Chondrocyte (in vitro differentiated cells): ENCODE results near the gene CLMN. TPM values are rescaled to one million over a fixed set of nuclear protein-coding genes. Genes with fewer than 3 reads are reported as not detected.

Experiments used
- DNase-seq: peaks from one replicate; pipeline ENCODE4 v3.0.0; 2021; ENCODE audit warnings: mixed read lengths, low spot score
- H3K27ac Mint-ChIP-seq: one replicate; pipeline ENCODE4 v1.8.0; 2021; ENCODE audit warnings: mild to moderate bottlenecking, moderate library complexity, mixed read lengths; ENCODE audit not compliant: unreplicated experiment
- H3K27me3 Mint-ChIP-seq: 2 replicates; pipeline ENCODE4 v1.8.0; 2021; ENCODE audit warnings: low read depth, mixed read lengths
- H3K36me3 Mint-ChIP-seq: 2 replicates; pipeline ENCODE4 v1.8.0; 2021; ENCODE audit warnings: low read depth, mixed read lengths
- H3K4me1 Mint-ChIP-seq: 2 replicates; pipeline ENCODE4 v1.8.0; 2021; ENCODE audit warnings: low read depth, mild to moderate bottlenecking, mixed read lengths
- H3K4me3 Mint-ChIP-seq: one replicate; pipeline ENCODE4 v1.8.0; 2021; ENCODE audit warnings: mild to moderate bottlenecking, moderate library complexity, mixed read lengths; ENCODE audit not compliant: unreplicated experiment
- H3K9me3 Mint-ChIP-seq: 2 replicates; pipeline ENCODE4 v1.8.0; 2021; ENCODE audit warnings: low read depth, mixed read lengths
- total RNA-seq: library from RNA; stranded (reverse); gene quantifications from 3 replicates; pipeline ENCODE4 v1.2.1, GENCODE V29; 2021
- TF ChIP-seq, protein P1 (sequence below): fragments of 200-600 bp; sonication (generic); IDR thresholded peaks from 2 replicates; pipeline ENCODE4 v1.5.0; 2021; ENCODE audit warnings: antibody characterized with exemption, mild to moderate bottlenecking, moderate library complexity

CLMN gene
- total RNA-seq, 1 donor from 2014 or later, result 7.3 TPM

DNA sequence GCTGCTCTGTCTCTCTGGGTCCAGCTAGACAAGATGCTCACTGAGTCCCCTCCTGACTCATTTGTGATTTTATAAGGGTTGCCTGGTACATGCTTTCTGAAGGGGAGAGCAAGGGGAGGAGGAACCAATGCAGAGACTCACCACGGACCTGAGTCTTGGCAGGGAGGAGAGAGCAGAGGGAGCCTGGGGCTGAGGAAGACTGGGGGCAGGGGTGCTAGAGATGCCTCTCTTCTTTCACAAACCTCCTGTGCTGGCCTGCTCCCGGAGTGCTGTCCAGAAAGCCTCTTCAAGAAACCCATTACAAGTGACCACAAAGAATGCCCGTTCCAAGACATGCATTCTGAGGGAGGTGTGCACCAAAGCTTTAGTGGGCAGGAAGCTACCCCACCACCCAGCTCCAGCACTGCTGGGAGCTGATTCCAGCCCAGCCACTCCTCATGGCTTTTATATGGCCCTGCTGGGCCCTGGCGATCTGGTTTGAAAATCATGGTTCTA, 129.3 kb downstream of the CLMN start:
- peaks cover 42% of the 10 kb centered on the region for H3K4me1 Mint-ChIP-seq
- TF ChIP-seq, protein P1, sequence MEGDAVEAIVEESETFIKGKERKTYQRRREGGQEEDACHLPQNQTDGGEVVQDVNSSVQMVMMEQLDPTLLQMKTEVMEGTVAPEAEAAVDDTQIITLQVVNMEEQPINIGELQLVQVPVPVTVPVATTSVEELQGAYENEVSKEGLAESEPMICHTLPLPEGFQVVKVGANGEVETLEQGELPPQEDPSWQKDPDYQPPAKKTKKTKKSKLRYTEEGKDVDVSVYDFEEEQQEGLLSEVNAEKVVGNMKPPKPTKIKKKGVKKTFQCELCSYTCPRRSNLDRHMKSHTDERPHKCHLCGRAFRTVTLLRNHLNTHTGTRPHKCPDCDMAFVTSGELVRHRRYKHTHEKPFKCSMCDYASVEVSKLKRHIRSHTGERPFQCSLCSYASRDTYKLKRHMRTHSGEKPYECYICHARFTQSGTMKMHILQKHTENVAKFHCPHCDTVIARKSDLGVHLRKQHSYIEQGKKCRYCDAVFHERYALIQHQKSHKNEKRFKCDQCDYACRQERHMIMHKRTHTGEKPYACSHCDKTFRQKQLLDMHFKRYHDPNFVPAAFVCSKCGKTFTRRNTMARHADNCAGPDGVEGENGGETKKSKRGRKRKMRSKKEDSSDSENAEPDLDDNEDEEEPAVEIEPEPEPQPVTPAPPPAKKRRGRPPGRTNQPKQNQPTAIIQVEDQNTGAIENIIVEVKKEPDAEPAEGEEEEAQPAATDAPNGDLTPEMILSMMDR, result no peak
- H3K36me3 Mint-ChIP-seq, result peaks cover 6% of the 10 kb centered on the region
- no peak for DNase-seq
- H3K27me3 Mint-ChIP-seq, result no peaks in the 10 kb centered on the region
- peaks cover 7% of the 10 kb centered on the region for H3K9me3 Mint-ChIP-seq
- peak overlapping the region; percentile 57 for H3K27ac Mint-ChIP-seq
- no peak overlapping the region for H3K4me3 Mint-ChIP-seq

DNA sequence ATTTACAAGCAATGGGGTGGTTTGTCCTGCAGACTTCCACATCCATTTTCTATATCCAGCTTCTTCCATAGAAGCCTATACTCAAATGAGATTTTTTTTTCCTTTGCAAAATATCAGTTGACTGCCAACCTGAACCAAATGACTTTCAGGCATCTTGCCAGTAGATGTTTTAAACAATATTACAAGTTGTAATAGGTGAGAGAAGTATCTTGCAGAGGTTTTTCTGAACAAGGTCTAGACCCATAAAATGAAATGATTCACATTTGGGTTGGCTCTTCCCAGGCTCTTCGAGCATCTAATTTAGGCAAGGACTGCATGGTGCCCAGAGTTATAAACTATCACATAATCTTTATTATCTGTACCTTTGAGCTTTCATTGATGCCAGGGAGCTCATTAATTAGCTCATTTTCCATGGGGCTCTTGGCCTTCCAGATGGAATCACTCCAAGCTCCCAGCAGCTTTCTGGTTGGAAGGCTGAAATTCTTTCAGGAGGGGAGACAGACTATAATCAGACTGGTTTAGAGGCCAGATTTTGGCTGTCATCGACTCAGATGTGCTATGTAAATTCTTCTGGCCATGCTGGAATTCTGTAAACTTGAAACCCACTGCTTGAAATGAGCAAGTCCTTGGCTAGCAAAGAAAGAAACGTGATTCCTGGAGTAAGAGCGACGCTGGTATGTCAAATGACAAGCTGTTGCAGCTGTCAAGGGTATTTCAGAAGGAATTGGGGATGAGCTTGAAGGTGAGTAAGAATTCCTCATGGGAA, 130.2 kb downstream of the CLMN start:
- H3K36me3 Mint-ChIP-seq, result peaks cover 6% of the 10 kb centered on the region
- H3K9me3 Mint-ChIP-seq, result peaks cover 7% of the 10 kb centered on the region
- H3K4me1 Mint-ChIP-seq, result peaks cover 50% of the 10 kb centered on the region
- H3K27ac Mint-ChIP-seq, result peak overlapping the region; percentile 57
- TF ChIP-seq, protein P1, result no peak
- no peak overlapping the region for H3K4me3 Mint-ChIP-seq
- no peak for DNase-seq
- no peaks in the 10 kb centered on the region for H3K27me3 Mint-ChIP-seq

DNA sequence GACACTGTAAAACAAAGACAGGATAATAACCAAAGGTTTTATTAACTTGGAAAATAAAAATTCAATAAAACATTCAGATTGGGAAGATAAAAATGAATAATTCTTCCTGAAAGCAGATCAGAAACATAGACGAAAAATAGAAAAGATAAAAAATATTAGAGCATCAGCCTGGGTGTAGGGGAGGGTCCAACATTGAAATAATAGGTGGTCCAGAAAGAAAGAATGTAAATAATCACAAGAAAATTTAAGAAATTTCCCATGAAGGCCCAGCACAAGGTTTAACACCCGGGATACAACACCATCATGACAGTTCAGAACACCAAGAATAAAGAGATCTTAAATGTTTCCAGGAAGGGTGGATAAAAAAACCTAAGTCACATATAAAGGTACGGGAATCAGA, 131.3 kb downstream of the CLMN start:
- no peaks in the 10 kb centered on the region for H3K27me3 Mint-ChIP-seq
- H3K4me1 Mint-ChIP-seq, result peaks cover 59% of the 10 kb centered on the region
- DNase-seq, result no peak
- H3K36me3 Mint-ChIP-seq, result peaks cover 6% of the 10 kb centered on the region
- peaks cover 7% of the 10 kb centered on the region for H3K9me3 Mint-ChIP-seq
- no peak overlapping the region for H3K27ac Mint-ChIP-seq
- H3K4me3 Mint-ChIP-seq, result no peak overlapping the region
- TF ChIP-seq, protein P1, result no peak

DNA sequence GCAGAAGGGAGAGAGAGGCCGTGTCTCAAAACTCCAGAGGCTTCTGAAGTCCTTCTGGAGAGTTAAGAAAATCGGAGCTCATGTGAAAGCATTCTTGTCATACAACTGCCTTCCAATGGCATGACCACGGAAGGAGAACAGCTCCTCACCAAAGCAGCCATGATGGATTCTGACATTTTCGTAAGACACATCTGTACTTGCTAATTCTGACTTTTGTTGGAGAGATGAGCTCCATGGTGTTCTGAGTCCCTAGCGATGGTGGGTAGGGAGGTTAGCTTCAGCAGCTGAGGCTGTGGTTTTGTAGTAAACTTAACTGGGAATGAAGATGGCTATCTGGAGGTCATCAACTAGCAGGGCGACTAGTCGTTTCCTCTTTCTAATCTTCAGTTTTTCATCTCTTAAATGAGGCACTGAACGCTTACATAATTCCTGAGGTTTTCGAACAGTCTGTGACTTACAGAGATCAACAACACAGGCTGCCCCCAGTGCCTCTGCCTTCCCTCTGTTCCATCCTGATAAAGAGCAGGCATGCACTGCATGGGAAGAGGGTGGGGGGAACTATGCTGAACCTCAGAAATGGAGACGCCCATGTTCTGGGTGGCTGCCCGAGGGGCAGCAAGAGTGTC, 133.8 kb downstream of the CLMN start:
- DNase-seq, result no peak
- no peak overlapping the region for H3K4me3 Mint-ChIP-seq
- H3K4me1 Mint-ChIP-seq, result peaks cover 49% of the 10 kb centered on the region
- TF ChIP-seq, protein P1, result no peak
- H3K36me3 Mint-ChIP-seq, result peaks cover 6% of the 10 kb centered on the region
- H3K27me3 Mint-ChIP-seq, result no peaks in the 10 kb centered on the region
- H3K27ac Mint-ChIP-seq, result peak overlapping the region; percentile 78
- H3K9me3 Mint-ChIP-seq, result peaks cover 7% of the 10 kb centered on the region

DNA sequence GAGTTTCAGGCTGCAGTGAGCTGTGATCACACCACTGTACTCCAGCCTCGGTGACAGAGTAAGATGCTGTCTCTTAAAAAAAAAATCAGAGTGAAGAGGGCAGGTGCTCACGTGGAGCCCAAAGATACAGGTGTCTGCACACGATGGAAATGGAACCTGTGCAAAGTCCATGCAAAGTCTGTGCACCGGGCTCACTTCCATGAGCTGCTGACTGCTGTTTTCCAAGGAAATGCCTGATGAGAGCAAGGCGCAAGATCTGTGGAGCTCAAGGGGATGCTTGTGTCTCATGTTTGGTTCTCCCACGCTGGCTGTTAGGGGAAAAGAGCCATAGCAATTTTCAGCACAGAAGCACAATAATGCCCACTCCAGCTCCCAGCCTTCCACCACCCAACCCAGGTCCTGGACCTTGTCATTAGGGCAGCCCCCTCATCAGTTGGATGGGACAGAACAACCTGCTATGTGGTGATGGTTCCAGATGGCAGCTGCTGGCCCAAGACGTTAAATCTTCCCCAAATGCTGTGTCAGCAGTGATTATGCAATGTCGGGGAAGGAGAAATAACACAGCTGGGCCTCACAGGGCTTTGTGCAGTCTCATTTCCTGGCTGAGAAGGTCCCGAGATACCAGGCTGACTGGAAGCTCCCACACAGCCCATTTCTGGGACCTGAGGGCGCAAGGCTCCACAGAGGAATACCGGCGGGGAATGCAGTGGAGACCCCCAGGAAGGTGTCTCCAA, 134.5 kb downstream of the CLMN start:
- TF ChIP-seq, protein P1, result no peak
- Mint-ChIP-seq H3K27ac (peak overlapping the region; percentile 78), H3K4me3 (no peak overlapping the region), H3K4me1 (peaks cover 42% of the 10 kb centered on the region), H3K36me3 (peaks cover 6% of the 10 kb centered on the region), H3K27me3 (no peaks in the 10 kb centered on the region), H3K9me3 (peaks cover 7% of the 10 kb centered on the region)
- no peak for DNase-seq
